Keratinocyte (primary cell): Measurements from ENCODE around the gene ARHGAP31.

ENCODE experiments used
- CTCF ChIP-seq, 3 experiments: IDR thresholded peaks in 1 of 3; conservative IDR thresholded peaks in 1 of 3; optimal IDR thresholded peaks in 1 of 3; 2 replicates in 2 of 3; 3 replicates in 1 of 3; pipeline versions ENCODE3 to v1.5.1; 2011; ENCODE audit warnings: low read length in 3 of 3, mild to moderate bottlenecking in 3 of 3, moderate library complexity in 2 of 3, control low read depth in 1 of 3, inconsistent platforms in 1 of 3; ENCODE audit not compliant: insufficient read depth in 2 of 3; ENCODE audit errors: extremely low read depth in 1 of 3
- EZH2 ChIP-seq: IDR thresholded peaks from one replicate; pipeline ENCODE4 v1.6.1; 2012; ENCODE audit warnings: inconsistent platforms, mild to moderate bottlenecking, low read length, moderate library complexity

DNA sequence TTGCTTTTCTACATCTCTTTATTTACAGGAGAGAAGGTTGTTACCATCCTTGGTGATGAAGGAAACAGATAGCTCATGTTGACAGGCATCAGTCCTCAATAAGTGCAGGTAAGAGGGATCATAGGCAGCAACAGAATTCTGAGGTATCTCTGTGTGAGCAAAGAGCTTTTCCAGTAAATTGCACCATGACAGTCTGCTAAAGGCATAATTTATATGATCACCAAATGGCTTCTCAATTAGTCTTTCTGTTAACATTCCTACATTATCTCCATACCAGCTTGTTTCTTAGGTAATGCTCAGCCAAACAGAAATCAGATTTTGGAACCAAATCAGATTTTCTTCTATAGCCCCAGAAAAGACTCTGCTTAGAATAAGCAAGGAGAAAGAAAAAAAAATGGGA is 3.6 kb upstream of the ARHGAP31 start:
- TF ChIP-seq CTCF (optimal IDR thresholded peaks at IDR 0.05 in 1 of 3, IDR thresholded peaks at IDR 0.05 in 1 of 3, conservative IDR thresholded peaks at IDR 0.05 in 1 of 3; ENCODE audit: extremely low read depth in 1 of 3, insufficient read depth in 2 of 3, low read length in 3 of 3) (no peak), EZH2 (no peak)
